ENCODE measurements around the gene COPS8.

DNA sequence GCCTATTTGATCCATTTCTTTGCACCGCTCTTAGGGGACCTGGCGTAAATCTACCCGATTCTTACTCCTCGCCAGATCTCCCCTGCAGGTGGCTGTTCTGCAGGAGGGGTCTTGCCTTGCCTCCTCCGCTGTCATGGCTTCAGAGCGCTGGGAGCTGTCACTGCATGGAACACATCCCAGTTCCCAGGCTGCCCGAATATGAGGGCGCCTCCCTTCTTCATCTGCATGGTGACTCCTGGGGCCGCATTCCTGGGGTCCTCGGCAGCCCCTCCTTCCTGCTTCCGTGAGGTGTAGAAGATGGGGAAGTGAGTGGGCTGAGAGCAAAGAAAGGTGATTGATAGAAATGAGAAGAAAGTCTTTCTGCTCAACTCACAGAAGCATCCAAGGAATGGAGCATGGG, 27.3 kb upstream of the COPS8 start:
- TF ChIP-seq, protein P1, sequence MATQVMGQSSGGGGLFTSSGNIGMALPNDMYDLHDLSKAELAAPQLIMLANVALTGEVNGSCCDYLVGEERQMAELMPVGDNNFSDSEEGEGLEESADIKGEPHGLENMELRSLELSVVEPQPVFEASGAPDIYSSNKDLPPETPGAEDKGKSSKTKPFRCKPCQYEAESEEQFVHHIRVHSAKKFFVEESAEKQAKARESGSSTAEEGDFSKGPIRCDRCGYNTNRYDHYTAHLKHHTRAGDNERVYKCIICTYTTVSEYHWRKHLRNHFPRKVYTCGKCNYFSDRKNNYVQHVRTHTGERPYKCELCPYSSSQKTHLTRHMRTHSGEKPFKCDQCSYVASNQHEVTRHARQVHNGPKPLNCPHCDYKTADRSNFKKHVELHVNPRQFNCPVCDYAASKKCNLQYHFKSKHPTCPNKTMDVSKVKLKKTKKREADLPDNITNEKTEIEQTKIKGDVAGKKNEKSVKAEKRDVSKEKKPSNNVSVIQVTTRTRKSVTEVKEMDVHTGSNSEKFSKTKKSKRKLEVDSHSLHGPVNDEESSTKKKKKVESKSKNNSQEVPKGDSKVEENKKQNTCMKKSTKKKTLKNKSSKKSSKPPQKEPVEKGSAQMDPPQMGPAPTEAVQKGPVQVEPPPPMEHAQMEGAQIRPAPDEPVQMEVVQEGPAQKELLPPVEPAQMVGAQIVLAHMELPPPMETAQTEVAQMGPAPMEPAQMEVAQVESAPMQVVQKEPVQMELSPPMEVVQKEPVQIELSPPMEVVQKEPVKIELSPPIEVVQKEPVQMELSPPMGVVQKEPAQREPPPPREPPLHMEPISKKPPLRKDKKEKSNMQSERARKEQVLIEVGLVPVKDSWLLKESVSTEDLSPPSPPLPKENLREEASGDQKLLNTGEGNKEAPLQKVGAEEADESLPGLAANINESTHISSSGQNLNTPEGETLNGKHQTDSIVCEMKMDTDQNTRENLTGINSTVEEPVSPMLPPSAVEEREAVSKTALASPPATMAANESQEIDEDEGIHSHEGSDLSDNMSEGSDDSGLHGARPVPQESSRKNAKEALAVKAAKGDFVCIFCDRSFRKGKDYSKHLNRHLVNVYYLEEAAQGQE (IDR thresholded peaks at IDR 0.05; ENCODE audit: unreplicated experiment), result no peak
- TF ChIP-seq, protein P2, sequence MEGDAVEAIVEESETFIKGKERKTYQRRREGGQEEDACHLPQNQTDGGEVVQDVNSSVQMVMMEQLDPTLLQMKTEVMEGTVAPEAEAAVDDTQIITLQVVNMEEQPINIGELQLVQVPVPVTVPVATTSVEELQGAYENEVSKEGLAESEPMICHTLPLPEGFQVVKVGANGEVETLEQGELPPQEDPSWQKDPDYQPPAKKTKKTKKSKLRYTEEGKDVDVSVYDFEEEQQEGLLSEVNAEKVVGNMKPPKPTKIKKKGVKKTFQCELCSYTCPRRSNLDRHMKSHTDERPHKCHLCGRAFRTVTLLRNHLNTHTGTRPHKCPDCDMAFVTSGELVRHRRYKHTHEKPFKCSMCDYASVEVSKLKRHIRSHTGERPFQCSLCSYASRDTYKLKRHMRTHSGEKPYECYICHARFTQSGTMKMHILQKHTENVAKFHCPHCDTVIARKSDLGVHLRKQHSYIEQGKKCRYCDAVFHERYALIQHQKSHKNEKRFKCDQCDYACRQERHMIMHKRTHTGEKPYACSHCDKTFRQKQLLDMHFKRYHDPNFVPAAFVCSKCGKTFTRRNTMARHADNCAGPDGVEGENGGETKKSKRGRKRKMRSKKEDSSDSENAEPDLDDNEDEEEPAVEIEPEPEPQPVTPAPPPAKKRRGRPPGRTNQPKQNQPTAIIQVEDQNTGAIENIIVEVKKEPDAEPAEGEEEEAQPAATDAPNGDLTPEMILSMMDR (conservative IDR thresholded peaks at IDR 0.05; ENCODE audit: low read depth in 2 of 2), result no peak
- no peak for TF ChIP-seq POLR2AphosphoS5 (IDR thresholded peaks at IDR 0.05; ENCODE audit: low read depth)
- no peak for TF ChIP-seq EZH2phosphoT487 (IDR thresholded peaks at IDR 0.05; ENCODE audit: unreplicated experiment)
- TF ChIP-seq EZH2 (IDR thresholded peaks at IDR 0.05; ENCODE audit: low read depth, unreplicated experiment), result no peak
- no peak for TF ChIP-seq CREB1 (CRISPR knock-in tag; IDR thresholded peaks at IDR 0.05; ENCODE audit: low read depth)
- no peak for TF ChIP-seq JUNB (IDR thresholded peaks at IDR 0.05; ENCODE audit: unreplicated experiment)
- TF ChIP-seq, protein P3, sequence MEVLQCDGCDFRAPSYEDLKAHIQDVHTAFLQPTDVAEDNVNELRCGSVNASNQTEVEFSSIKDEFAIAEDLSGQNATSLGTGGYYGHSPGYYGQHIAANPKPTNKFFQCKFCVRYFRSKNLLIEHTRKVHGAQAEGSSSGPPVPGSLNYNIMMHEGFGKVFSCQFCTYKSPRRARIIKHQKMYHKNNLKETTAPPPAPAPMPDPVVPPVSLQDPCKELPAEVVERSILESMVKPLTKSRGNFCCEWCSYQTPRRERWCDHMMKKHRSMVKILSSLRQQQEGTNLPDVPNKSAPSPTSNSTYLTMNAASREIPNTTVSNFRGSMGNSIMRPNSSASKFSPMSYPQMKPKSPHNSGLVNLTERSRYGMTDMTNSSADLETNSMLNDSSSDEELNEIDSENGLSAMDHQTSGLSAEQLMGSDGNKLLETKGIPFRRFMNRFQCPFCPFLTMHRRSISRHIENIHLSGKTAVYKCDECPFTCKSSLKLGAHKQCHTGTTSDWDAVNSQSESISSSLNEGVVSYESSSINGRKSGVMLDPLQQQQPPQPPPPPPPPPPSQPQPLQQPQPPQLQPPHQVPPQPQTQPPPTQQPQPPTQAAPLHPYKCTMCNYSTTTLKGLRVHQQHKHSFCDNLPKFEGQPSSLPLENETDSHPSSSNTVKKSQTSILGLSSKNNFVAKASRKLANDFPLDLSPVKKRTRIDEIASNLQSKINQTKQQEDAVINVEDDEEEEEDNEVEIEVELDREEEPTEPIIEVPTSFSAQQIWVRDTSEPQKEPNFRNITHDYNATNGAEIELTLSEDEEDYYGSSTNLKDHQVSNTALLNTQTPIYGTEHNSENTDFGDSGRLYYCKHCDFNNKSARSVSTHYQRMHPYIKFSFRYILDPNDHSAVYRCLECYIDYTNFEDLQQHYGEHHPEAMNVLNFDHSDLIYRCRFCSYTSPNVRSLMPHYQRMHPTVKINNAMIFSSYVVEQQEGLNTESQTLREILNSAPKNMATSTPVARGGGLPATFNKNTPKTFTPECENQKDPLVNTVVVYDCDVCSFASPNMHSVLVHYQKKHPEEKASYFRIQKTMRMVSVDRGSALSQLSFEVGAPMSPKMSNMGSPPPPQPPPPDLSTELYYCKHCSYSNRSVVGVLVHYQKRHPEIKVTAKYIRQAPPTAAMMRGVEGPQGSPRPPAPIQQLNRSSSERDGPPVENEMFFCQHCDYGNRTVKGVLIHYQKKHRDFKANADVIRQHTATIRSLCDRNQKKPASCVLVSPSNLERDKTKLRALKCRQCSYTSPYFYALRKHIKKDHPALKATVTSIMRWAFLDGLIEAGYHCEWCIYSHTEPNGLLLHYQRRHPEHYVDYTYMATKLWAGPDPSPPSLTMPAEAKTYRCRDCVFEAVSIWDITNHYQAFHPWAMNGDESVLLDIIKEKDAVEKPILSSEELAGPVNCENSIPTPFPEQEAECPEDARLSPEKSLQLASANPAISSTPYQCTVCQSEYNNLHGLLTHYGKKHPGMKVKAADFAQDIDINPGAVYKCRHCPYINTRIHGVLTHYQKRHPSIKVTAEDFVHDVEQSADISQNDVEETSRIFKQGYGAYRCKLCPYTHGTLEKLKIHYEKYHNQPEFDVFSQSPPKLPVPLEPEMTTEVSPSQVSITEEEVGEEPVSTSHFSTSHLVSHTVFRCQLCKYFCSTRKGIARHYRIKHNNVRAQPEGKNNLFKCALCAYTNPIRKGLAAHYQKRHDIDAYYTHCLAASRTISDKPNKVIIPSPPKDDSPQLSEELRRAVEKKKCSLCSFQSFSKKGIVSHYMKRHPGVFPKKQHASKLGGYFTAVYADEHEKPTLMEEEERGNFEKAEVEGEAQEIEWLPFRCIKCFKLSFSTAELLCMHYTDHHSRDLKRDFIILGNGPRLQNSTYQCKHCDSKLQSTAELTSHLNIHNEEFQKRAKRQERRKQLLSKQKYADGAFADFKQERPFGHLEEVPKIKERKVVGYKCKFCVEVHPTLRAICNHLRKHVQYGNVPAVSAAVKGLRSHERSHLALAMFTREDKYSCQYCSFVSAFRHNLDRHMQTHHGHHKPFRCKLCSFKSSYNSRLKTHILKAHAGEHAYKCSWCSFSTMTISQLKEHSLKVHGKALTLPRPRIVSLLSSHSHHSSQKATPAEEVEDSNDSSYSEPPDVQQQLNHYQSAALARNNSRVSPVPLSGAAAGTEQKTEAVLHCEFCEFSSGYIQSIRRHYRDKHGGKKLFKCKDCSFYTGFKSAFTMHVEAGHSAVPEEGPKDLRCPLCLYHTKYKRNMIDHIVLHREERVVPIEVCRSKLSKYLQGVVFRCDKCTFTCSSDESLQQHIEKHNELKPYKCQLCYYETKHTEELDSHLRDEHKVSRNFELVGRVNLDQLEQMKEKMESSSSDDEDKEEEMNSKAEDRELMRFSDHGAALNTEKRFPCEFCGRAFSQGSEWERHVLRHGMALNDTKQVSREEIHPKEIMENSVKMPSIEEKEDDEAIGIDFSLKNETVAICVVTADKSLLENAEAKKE (CRISPR knock-in tag; IDR thresholded peaks at IDR 0.05), result no peak
- TF ChIP-seq NANOG (IDR thresholded peaks at IDR 0.05; ENCODE audit: borderline replicate concordance), result no peak
- TF ChIP-seq, protein P4, sequence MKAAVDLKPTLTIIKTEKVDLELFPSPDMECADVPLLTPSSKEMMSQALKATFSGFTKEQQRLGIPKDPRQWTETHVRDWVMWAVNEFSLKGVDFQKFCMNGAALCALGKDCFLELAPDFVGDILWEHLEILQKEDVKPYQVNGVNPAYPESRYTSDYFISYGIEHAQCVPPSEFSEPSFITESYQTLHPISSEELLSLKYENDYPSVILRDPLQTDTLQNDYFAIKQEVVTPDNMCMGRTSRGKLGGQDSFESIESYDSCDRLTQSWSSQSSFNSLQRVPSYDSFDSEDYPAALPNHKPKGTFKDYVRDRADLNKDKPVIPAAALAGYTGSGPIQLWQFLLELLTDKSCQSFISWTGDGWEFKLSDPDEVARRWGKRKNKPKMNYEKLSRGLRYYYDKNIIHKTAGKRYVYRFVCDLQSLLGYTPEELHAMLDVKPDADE (IDR thresholded peaks at IDR 0.05), result no peak
- no peak for TF ChIP-seq ZNF114 (CRISPR knock-in tag; IDR thresholded peaks at IDR 0.05)
- no peak for TF ChIP-seq ZNF331 (CRISPR knock-in tag; IDR thresholded peaks at IDR 0.05; ENCODE audit: low read depth)
- no peak for TF ChIP-seq STAT1 (IDR thresholded peaks at IDR 0.05; ENCODE audit: unreplicated experiment)

Measured in GM23338 (cell line).